Measurements from ENCODE around the gene KCNT2. TPM values are rescaled to one million over a fixed set of nuclear protein-coding genes. Genes with fewer than 3 reads are reported as not detected.

The KCNT2 gene
- total and polyA plus RNA-seq, 7 donors = 0.64 to 3.1 (median 1.8) TPM

DNA sequence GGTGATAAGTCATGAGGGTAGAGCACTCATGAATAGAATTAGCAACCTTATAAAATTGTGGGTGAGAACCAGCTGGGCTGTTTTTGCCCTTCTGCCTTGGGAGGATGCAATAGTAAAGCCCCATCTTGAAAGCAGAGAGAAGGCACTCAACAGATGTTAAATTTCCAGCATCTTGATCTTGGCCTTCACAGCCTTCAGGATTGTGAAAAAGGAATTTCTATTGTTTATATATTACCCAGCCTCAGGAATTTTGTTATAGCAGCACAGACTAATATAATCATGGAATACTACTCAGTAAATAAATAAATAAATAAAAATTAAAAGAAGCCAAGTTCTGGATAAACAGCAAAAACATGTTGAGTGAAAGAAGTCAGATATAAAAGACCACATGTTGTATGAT, 175.2 kb downstream of the KCNT2 start:
- no peaks in the 10 kb centered on the region for H3K27me3 ChIP-seq
- no peak overlapping the region for H3K4me3 ChIP-seq
- intact Hi-C loops (cut with DNase I) = no loop called here

DNA sequence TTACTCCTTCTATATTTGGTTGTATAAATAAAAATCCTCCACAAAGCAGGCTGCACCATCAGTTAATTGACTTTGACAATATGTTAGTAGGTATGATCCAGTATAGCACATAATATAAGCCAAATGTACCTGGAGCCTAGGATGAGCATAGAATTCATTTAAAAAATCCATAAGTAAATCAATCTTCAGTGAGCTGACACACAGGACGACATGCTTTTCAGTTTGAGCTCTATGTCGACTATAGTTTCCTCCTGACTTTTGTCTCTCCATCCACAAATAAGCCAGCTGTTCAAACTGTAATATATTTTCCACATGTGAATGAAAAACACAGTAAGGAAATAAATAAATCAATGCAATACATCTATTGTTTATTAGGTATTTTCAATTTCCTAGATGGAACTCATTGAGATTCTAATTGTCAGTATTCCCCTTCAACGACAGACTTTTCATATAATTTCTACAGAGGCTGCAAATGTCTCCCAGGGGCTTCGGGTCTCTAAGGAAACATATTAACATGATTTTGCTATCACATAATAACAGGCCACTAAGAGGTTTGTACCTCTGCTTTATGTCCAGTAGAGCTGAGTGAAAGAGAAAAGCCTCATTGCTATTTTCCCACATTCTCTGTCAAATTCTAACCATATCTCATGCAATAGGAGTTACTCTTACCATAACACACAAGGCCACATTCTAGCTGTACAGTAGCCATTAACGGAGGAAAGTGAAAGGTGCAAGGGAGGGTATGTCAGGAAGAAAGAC, 180.1 kb downstream of the KCNT2 start:
- Histone ChIP-seq H3K27me3 (no peaks in the 10 kb centered on the region), H3K36me3 (no peaks in the 10 kb centered on the region), H3K9me3 (no peaks in the 10 kb centered on the region), H3K27ac (no peak overlapping the region), H3K4me3 (no peak overlapping the region), H3K4me1 (no peaks in the 10 kb centered on the region)
- DNase-seq = no peak
- TF ChIP-seq POLR2A (IDR thresholded peaks at IDR 0.05) (no peak), POLR2AphosphoS5 (IDR thresholded peaks at IDR 0.05) (no peak), EP300 (IDR thresholded peaks at IDR 0.05) (no peak)
- TF ChIP-seq, protein P1, sequence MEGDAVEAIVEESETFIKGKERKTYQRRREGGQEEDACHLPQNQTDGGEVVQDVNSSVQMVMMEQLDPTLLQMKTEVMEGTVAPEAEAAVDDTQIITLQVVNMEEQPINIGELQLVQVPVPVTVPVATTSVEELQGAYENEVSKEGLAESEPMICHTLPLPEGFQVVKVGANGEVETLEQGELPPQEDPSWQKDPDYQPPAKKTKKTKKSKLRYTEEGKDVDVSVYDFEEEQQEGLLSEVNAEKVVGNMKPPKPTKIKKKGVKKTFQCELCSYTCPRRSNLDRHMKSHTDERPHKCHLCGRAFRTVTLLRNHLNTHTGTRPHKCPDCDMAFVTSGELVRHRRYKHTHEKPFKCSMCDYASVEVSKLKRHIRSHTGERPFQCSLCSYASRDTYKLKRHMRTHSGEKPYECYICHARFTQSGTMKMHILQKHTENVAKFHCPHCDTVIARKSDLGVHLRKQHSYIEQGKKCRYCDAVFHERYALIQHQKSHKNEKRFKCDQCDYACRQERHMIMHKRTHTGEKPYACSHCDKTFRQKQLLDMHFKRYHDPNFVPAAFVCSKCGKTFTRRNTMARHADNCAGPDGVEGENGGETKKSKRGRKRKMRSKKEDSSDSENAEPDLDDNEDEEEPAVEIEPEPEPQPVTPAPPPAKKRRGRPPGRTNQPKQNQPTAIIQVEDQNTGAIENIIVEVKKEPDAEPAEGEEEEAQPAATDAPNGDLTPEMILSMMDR (IDR thresholded peaks at IDR 0.05) = no peak
- 71 to 79% methylated on average over 5 of the region's 5 CpGs for WGBS, 2 donors
- intact Hi-C loops (cut with DNase I) = no loop called here

More for the DNA sequence above, 175.2 kb downstream of the KCNT2 start:
- Histone ChIP-seq H3K27ac (no peak overlapping the region), H3K4me1 (no peaks in the 10 kb centered on the region), H3K9me3 (no peaks in the 10 kb centered on the region), H3K36me3 (no peaks in the 10 kb centered on the region)
- TF ChIP-seq POLR2AphosphoS5 (IDR thresholded peaks at IDR 0.05) (no peak), EP300 (IDR thresholded peaks at IDR 0.05) (no peak), POLR2A (IDR thresholded peaks at IDR 0.05) (no peak)
- TF ChIP-seq, protein P1 (IDR thresholded peaks at IDR 0.05) = no peak
- DNase-seq = no peak

DNA sequence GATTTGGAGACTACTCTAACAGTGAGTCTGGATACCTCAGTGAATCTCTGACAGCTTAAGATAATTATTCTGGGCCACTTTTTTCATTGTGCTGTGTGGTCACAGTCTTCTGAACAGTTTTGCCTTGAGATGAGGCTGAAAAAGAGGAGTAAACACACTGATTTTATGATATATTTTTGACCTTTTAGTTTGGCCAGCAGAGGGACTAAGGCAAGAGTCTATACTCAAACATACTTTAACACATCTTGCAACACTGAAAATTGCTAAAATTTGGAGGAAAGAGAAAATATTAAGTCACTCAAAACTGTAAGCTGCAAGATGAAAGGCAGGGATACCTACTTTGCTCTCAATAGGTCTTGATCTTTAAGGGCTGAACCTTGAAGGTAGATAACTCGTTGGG, 182.7 kb downstream of the KCNT2 start:
- no peak overlapping the region for H3K27ac ChIP-seq
- H3K36me3 ChIP-seq = no peaks in the 10 kb centered on the region
- no peak overlapping the region for H3K4me3 ChIP-seq
- H3K9me3 ChIP-seq = no peaks in the 10 kb centered on the region
- intact Hi-C loops (cut with DNase I) = no loop called here
- H3K4me1 ChIP-seq = peaks cover 0 to 8% (median 3%) of the 10 kb centered on the region in 4 donors
- DNase-seq = no peak
- TF ChIP-seq POLR2A (IDR thresholded peaks at IDR 0.05) (no peak), POLR2AphosphoS5 (IDR thresholded peaks at IDR 0.05) (no peak), EP300 (IDR thresholded peaks at IDR 0.05) (no peak)
- TF ChIP-seq, protein P1 (IDR thresholded peaks at IDR 0.05) = no peak
- H3K27me3 ChIP-seq = no peaks in the 10 kb centered on the region
- WGBS, 2 donors = 51 to 87% methylated on average over 1 of the region's 1 CpG

DNA sequence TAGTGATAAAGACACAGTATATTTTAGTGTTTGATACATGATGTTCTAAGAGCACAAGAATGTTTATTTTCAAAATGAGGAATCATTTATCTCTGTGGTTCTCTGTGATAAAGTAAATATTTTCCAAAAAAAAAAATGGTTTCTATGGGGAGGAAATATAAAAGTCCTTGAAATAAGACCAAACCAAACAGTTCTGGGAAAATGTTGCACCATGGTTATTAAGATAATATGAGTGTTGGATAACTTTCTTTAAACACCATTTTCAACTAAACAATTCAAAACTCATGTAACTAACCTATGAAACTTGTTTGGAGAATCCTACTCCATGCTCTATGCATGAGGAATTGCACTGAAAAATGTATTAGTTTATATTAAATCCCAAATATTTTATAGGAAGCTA, 184.6 kb downstream of the KCNT2 start:
- no peaks in the 10 kb centered on the region for H3K9me3 ChIP-seq
- intact Hi-C loops (cut with DNase I) = no loop called here
- TF ChIP-seq EP300 (IDR thresholded peaks at IDR 0.05) = no peak
- TF ChIP-seq POLR2A (IDR thresholded peaks at IDR 0.05) = no peak
- TF ChIP-seq, protein P1 (IDR thresholded peaks at IDR 0.05) = no peak
- no peak for TF ChIP-seq POLR2AphosphoS5 (IDR thresholded peaks at IDR 0.05)
- H3K27me3 ChIP-seq = no peaks in the 10 kb centered on the region
- no peaks in the 10 kb centered on the region for H3K36me3 ChIP-seq
- H3K4me3 ChIP-seq = no peak overlapping the region
- DNase-seq = no peak
- H3K27ac ChIP-seq = no peak overlapping the region
- peaks cover 0 to 8% (median 3%) of the 10 kb centered on the region in 4 donors for H3K4me1 ChIP-seq

DNA sequence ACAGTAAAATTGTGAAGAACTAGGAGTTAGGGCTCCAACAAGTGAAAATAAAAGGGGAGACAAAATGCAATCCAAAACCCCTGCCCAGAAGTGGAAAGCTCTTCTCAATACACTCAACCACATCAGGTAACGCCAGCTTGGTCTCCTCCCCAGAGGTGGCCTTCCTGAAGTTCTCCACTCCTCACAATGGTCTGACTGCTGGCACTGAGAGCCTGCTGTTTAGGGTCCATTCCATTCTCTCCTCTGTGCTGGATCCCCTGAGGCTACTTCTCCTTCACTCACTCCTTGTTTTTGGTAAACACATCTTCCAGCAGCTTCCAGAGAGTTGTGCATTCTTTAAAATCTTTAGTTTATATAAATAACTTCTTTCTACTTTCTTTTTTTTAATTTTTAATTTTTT, 189.5 kb downstream of the KCNT2 start:
- Histone ChIP-seq H3K4me1 (peaks cover 0 to 8% (median 3%) of the 10 kb centered on the region in 4 donors), H3K4me3 (no peak overlapping the region), H3K27ac (no peak overlapping the region), H3K36me3 (no peaks in the 10 kb centered on the region), H3K27me3 (no peaks in the 10 kb centered on the region), H3K9me3 (no peaks in the 10 kb centered on the region)
- 90 to 91% methylated on average over 1 of the region's 1 CpG for WGBS, 2 donors
- DNase-seq = no peak
- TF ChIP-seq POLR2A (IDR thresholded peaks at IDR 0.05) = no peak
- TF ChIP-seq, protein P1 (IDR thresholded peaks at IDR 0.05) = no peak
- TF ChIP-seq EP300 (IDR thresholded peaks at IDR 0.05) = no peak
- TF ChIP-seq POLR2AphosphoS5 (IDR thresholded peaks at IDR 0.05) = no peak
- intact Hi-C loops (cut with DNase I) = no loop called here

Measured in sigmoid colon (tissue), 7 donors.